Fibroblast of lung (primary cell): Measurements from ENCODE around the gene BCO2.

Experiments
- EZH2 ChIP-seq: IDR thresholded peaks from 2 replicates; pipeline ENCODE4 v1.5.1; 2012; ENCODE audit warnings: low read length, control low read depth, mild to moderate bottlenecking; ENCODE audit errors: missing control alignments
- TF ChIP-seq, protein P1 (sequence below), 2 donors: IDR thresholded peaks in 1 of 2; conservative IDR thresholded peaks in 1 of 2; 1 replicate in 1 of 2; 2 replicates in 1 of 2; pipeline ENCODE4 v1.5.1; 2011 to 2012; ENCODE audit warnings: low read length in 2 of 2, control low read depth in 1 of 2, inconsistent platforms in 1 of 2, low read depth in 1 of 2, mild to moderate bottlenecking in 1 of 2

- TF ChIP-seq, protein P1, sequence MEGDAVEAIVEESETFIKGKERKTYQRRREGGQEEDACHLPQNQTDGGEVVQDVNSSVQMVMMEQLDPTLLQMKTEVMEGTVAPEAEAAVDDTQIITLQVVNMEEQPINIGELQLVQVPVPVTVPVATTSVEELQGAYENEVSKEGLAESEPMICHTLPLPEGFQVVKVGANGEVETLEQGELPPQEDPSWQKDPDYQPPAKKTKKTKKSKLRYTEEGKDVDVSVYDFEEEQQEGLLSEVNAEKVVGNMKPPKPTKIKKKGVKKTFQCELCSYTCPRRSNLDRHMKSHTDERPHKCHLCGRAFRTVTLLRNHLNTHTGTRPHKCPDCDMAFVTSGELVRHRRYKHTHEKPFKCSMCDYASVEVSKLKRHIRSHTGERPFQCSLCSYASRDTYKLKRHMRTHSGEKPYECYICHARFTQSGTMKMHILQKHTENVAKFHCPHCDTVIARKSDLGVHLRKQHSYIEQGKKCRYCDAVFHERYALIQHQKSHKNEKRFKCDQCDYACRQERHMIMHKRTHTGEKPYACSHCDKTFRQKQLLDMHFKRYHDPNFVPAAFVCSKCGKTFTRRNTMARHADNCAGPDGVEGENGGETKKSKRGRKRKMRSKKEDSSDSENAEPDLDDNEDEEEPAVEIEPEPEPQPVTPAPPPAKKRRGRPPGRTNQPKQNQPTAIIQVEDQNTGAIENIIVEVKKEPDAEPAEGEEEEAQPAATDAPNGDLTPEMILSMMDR (conservative IDR thresholded peaks at IDR 0.05 in 1 of 2, IDR thresholded peaks at IDR 0.05 in 1 of 2; ENCODE audit: low read depth in 1 of 2, low read length in 2 of 2), result no peak
- no peak for TF ChIP-seq EZH2
Measured at GRCh38 chr11:112196519-112197087, 21.3 kb downstream of the BCO2 start.
